Choroid plexus epithelial cell (primary cell): Measurements from ENCODE around the gene HCN1.

ENCODE experiments used
- DNase-seq: peaks from one replicate; pipeline ENCODE4 v3.0.0-alpha.2; 2010; ENCODE audit warnings: low read depth
- H3K4me3 ChIP-seq: 2 replicates; pipeline ENCODE4 v1.5.1; 2011; ENCODE audit warnings: low read depth, mild to moderate bottlenecking, control low read depth, low read length, moderate library complexity
- TF ChIP-seq, protein P1 (sequence below): conservative IDR thresholded peaks from 2 replicates; pipeline ENCODE4 v1.5.1; 2011; ENCODE audit warnings: low read depth, mild to moderate bottlenecking, control low read depth, inconsistent platforms, low read length, moderate library complexity

The HCN1 gene

DNA sequence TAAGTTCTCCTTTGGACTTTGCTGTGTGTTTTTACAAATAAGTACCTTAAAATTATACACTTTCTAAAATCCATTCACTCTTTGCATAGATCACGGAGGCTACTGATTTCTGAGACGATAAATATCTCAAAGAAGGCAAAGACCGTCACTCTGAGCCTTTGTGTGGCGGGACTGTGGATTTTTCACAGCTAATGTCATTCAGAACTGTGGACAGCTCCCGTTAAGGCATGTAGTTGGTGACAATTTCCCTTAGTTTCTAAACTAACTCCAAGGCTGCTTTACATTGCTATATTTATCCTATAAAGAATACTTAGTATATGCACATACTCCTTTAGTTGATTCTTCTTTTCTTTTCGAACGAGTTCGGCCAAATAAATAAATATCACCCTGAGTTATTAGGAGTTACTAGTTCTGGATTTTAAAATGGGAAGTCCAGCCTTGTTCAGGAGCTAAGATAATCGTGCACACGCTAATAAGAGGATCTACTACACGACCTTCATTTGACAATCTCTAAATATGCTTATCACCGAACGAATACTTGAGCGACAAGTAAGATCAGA lies 1.8 kb downstream of the HCN1 start:
- no peak overlapping the region for H3K4me3 ChIP-seq
- TF ChIP-seq, protein P1, sequence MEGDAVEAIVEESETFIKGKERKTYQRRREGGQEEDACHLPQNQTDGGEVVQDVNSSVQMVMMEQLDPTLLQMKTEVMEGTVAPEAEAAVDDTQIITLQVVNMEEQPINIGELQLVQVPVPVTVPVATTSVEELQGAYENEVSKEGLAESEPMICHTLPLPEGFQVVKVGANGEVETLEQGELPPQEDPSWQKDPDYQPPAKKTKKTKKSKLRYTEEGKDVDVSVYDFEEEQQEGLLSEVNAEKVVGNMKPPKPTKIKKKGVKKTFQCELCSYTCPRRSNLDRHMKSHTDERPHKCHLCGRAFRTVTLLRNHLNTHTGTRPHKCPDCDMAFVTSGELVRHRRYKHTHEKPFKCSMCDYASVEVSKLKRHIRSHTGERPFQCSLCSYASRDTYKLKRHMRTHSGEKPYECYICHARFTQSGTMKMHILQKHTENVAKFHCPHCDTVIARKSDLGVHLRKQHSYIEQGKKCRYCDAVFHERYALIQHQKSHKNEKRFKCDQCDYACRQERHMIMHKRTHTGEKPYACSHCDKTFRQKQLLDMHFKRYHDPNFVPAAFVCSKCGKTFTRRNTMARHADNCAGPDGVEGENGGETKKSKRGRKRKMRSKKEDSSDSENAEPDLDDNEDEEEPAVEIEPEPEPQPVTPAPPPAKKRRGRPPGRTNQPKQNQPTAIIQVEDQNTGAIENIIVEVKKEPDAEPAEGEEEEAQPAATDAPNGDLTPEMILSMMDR = no peak
- no peak for DNase-seq

DNA sequence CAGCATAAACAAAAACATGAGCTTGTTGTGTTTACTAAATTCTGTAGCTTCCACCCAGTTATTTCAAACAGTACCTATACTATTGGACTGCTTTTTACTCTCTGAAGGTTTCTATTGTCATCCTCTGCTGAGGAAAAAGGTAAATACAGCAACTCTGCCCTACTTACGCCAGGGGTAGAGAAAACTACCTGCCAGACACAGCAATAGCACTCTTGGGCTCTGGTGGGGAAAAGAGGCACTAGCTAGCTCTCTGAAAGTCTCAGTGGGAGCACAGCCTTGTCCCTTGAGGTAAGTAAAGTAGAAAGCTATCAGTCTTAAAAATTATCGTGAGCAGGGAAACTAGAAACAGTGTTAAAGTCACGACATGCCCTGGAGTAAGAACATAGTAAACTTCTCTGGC lies 3.7 kb downstream of the HCN1 start:
- H3K4me3 ChIP-seq = no peak overlapping the region
- TF ChIP-seq, protein P1 = no peak
- DNase-seq = no peak

DNA sequence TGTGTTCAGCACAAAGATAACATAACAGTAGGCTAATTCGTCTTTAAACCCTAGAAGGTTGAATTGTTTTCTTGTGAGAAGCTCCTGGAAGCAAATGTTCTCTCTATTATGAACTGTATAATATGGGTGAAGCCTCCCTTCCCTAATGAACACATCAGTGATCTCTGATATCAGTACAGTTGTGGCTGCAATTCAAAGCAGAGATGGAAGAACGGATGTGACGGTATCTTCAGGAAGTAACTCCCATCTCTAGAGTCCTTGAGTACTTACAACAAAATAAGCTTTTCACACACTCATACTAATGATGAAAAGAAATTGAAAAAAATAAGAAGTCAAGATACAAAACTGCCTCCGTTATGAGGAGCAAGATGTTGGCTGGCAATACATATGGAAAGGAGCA lies 4.5 kb downstream of the HCN1 start:
- TF ChIP-seq, protein P1 = no peak
- H3K4me3 ChIP-seq = no peak overlapping the region
- DNase-seq = no peak

DNA sequence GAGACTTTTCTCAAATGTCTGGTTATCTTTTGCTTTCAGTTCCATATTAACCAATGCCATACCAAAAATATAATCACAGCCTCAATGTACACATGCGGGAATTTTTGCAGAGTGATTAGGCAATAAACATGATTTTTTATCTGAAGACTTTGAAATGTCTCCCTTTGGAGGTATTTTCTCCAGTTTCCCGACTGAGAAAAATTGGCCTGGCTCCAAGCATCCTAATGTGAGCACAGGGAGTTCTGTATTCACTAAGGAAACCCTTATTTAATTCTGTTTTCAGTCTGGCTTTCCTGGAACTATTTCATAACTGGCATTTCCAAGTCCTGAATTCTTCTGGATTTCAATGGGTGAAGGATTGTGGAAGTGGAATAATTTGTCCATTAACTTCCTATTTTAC lies 8.5 kb downstream of the HCN1 start:
- DNase-seq = no peak
- TF ChIP-seq, protein P1 = no peak
- no peak overlapping the region for H3K4me3 ChIP-seq

DNA sequence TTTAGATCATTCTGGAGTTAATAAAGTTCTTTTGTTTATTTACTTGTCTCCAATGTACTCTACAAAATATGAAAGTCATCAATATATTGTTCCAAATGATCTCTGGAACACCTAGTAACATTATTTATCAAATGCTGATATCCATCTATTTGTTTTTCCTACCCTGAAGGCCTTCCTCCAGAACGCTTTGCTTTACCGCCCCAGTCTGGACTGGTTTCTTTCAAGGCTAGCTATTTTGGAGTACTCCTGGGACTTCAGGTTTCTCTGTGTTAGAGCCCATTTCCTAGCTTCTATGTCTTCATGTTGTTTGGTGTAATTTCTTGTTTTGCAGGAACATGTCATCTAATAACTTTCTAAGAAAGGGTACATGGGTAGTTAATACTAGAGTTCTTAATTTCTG lies 9.6 kb downstream of the HCN1 start:
- TF ChIP-seq, protein P1 = no peak
- H3K4me3 ChIP-seq = no peak overlapping the region
- DNase-seq = no peak

DNA sequence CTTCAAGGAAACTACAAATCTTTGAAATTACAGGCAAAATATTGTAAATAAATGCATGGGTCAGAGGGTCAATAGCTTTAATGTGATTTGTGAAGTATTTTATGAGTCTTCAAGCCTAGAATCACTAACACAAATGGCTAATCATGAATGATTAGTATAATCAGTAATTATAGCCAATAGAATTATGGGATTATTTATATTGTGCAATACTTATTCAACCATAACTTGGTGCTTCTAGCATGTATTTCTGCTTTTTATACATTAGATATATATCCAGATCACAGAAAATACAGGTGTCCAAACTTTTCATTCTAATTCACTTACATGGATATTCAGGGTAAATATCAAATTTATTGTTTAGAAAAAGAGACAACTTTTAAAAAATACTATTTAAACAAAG lies 12.1 kb downstream of the HCN1 start:
- H3K4me3 ChIP-seq = no peak overlapping the region
- TF ChIP-seq, protein P1 = no peak
- no peak for DNase-seq

DNA sequence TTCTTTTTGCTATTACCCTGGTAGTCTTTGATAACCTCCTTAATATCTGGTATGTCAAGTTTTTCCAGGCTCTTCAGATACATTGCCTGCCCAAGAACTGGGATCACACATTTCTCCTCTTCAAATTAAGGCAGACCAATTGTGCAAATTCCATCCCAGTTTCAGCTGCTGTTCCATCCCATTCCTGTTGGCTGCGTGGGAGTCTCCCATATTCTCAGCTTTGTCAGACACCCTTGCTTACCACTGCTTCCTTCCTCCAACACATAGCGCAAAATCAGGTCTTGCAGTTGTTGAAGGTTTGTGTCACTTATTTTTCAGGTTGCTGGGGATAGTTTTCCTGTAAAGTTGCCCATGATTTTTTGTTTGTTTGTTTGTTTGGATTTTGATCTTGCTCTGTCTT lies 15.2 kb downstream of the HCN1 start:
- TF ChIP-seq, protein P1 = no peak
- DNase-seq = no peak
- no peak overlapping the region for H3K4me3 ChIP-seq
